ENCODE measurements around the gene ERAS. TPM values are rescaled to one million over a fixed set of nuclear protein-coding genes. Genes with fewer than 3 reads are reported as not detected.

ERAS gene
- under 1 TPM in 1 of 12 donors, not detected in 11; 0.13 TPM for polyA plus RNA-seq (ENCODE audit: insufficient read length in 12 of 12)
- long read RNA-seq, donor 1: 0 reads
- long read RNA-seq, donor 2: 0 reads
- long read RNA-seq, donor 3: 0 reads
- long read RNA-seq, donor 4: 0 reads
- long read RNA-seq, donor 5: 0 reads
- long read RNA-seq, donor 6: 0 reads
- long read RNA-seq, donor 7: 0 reads
- long read RNA-seq, donor 8: 0 reads
- long read RNA-seq, donor 9: 0 reads
- long read RNA-seq, donor 10: 0 reads
- long read RNA-seq, donor 11: 0 reads

DNA sequence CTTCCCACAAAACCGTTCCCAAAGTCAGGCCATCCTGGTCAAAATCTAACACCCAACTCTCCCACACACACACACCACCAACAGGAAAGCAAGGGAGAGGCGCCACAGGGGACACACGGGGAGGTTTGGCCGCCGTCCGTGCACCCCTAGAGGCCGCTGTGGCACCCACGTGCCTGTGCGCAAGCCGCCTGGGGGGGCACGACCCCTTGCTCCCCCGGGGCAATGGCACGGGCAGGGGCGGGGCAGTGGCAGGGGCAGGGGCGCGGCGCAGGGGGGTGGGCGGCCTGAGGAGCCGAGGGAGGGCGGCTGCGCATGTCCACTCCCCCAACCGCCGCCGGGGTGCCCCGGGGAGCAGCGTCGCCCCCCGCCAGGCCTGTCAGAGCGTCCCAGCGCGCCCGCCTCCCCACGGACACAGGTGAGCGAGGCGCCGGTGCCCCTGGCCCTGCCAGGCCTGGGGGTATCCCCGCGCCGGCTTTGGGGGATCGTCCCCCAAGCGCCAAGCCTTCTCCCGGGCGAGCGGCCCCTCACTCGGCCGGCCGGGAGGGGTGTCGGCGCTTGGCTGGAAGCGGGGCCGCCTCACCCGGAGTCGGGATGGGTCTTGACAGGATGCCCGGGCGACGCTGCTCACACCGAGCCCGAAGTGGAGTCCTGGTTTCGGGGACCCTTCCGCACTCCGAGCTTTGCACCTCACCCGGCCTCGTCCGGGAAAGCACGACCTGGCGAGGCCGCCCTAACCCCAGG is at the start of gene ERAS:
ERAS (plus strand) TSS at position 379 of the 741 bp plus-strand sequence. CDS start 2,611 bp downstream, outside the sequence.
- DNase-seq: no peak

- DNase-seq: no peak
These were observed 49.4 kb upstream of the ERAS start for GRCh38 chrX:48776818-48777439.

DNA sequence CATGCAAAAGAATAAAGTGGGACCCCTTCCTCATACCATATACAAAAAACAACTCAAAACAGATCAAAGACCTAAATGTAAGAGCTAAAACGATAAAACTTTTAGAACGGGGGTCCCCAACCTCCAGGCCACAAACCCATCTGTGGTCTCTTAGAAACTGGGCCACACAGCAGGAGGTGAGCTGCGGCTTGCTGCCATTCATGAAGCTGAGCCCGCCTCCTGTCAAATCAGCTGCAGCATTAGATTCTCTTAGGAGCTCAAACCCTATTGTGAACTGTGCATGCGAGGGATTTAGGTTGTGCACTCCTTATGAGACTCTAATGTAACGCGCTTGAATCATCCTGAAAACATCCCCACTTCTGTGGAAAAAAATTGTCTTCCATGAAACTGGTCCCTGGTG is 46.9 kb upstream of the ERAS start:
- DNase-seq: no peak

GRCh38 chrX:48781705-48782104 is 44.6 kb upstream of the ERAS start:
- no peak for DNase-seq

DNA sequence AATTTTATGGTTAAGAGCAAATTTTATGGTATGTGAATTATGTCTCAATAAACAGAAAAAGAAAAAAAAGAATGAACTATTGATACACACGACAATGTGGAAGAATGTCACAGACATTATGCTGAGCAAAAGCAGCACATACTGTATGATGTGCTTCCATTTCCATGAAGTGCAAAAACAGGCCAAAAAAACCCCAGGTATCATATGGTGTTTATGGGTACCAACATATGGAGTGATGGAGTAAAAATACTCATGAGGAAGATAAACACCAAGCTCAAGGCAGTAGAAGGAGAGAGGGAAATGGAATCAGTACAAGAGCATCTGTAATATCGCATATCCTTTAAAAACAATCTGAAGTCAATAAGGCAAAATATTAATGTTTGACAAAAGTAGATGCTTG is 44.1 kb upstream of the ERAS start:
- DNase-seq: no peak

GRCh38 chrX:48782795-48783194 is 43.5 kb upstream of the ERAS start:
- no peak for DNase-seq

- DNase-seq: no peak
These were observed 41.6 kb upstream of the ERAS start for GRCh38 chrX:48784726-48785125.

GRCh38 chrX:48785186-48785539 is 41.1 kb upstream of the ERAS start:
- DNase-seq: no peak

DNA sequence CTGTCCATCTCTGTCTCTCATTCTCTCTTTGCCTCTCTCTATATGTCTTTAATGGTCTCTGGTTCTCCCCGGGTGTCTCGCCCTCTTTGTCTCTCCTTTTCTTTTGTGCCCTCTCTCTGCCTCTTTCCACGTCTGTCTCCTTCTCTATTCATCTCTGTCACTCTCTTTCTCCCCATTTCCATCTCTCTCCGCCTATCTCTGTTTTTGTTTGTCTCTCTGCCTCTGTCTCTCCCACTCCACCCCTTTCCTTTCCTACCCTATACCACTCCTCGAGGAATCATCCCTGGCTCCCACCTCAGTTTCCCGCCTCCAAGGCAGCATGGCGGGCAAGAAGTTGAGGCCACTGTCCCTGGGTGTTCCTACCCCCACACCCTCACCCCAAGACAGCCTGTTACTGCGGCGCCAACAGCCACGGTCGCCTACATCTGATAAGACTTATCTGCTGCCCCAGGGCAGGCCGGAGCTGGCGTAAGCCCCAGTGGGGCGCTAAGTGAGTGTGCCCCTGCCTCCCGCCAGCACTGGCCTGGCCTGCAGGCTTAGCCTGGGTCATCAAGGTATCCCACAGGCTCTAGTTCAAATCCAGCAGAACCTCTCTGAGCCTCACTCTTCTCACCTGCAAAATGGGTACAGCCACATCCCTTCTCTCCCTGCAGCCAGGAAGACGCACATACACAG is 40.6 kb upstream of the ERAS start:
- no peak for DNase-seq

GRCh38 chrX:48786341-48786800 is 39.9 kb upstream of the ERAS start, which contains the start of gene GATA1:
Gene GATA1, plus strand, starts transcription at chrX:48786590. Its CDS starts 4,520 bp downstream, at chrX:48791110.
- no peak for DNase-seq

- DNase-seq: no peak
These were observed 39.3 kb upstream of the ERAS start for GRCh38 chrX:48786825-48787504.

DNA sequence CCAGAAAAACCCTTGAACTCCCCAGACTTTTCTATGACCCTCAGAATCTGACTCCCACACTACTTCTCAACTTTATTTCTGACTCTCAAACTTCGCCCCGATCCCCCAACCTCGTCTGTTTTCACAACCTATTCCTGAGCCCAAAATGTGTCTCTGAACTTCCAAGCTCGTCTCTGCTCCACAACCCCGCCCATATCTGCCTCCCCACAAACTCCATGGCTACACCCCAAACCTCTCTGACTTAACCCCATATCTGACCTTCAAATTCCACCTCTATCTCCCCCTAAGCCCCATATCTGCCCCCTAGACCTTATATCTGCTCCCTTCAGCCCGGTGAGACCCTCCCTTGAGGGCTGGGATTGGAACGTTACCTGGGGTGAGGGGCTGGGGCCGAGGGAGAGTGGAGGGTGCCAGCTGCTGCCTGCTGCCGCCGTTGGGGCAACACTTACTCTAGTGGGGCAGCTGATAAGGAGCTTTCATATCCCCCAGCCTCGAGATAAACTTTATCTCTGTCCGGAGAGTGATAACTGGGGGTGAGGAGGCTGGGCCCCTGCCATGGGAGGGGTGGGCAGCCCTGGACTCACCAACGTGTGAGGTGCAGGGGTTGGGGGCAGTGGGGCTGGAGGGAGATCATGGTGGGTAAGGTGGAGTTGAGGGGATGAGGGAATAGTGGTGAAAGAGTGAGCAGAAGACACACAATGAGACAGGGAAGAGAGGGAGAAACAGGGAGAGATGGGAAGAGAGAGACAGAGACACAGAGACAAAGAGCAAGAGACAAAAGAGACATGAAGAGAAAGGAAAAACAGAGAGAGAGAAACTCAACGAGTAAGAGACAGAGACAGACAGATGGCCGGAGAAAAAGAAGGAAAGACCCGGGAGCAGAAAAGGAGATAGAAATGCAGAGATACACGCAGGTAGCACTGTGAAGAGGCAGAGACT is 38.5 kb upstream of the ERAS start:
- DNase-seq: no peak

- no peak for DNase-seq
These were observed 36.7 kb upstream of the ERAS start for GRCh38 chrX:48789366-48790220.

DNA sequence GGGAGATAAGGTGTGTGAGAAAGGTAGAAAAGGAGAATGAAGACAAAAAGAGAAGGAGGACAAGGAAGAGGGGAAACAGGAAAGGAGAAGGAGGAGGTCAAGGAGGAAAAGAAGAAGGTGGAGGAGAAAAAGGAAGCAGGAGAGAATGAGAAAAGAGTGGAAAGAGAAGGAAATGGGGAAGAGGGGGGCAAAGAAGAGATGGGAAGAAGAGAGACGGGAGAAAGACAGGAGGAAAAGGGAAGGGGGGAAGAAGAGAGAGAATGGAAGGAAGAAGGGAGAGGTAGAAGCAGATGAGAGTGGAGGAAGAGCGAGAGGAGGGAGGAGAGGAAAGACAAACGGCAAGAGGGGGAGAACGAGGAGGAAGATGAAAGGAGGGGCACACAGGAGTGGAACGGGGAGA is 35.8 kb upstream of the ERAS start:
- no peak for DNase-seq

DNA sequence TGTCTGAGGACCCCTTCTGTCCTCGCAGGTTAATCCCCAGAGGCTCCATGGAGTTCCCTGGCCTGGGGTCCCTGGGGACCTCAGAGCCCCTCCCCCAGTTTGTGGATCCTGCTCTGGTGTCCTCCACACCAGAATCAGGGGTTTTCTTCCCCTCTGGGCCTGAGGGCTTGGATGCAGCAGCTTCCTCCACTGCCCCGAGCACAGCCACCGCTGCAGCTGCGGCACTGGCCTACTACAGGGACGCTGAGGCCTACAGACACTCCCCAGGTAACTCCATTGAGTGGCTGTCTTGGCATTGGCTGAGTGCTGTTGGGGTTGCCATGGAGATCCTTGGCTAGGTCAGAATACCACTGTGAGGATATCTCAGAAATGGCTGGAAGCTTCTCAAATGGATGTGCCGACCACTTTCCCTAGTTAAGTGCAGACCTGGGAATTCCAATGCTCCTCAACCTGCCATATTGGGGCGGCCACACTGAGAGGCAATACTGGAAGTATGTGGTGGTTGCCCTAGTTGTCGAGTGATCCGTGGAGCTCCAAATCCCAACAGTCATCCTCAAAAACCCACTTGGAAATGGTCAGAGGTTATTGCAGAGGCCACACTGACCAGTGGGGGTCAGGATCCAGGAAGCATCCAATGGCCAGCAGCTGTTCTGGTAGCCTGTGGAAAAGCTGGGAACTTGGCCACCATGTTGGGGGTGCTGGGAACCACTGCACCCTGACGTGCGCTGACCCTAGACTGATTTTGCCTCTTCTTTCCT is 35.1 kb upstream of the ERAS start:
- DNase-seq: no peak

DNA sequence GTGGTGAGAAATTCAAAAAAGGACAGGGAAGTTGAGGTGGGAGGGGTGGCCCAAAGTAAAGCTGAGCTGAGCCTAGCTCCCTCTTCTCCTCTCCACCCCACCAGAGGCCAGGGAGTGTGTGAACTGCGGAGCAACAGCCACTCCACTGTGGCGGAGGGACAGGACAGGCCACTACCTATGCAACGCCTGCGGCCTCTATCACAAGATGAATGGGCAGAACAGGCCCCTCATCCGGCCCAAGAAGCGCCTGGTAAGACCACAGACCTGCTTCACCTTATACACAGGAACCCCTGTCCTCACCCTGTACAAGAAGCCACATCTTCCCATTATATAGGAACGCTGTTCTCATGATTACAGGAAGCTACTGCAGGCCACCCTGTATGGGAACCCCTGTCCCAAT is 34.1 kb upstream of the ERAS start:
- DNase-seq: no peak

DNA sequence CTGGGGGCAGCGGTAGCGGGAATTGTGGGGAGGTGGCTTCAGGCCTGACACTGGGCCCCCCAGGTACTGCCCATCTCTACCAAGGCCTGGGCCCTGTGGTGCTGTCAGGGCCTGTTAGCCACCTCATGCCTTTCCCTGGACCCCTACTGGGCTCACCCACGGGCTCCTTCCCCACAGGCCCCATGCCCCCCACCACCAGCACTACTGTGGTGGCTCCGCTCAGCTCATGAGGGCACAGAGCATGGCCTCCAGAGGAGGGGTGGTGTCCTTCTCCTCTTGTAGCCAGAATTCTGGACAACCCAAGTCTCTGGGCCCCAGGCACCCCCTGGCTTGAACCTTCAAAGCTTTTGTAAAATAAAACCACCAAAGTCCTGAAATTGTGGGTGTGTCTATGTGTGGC is 32.4 kb upstream of the ERAS start:
- no peak for DNase-seq

DNA sequence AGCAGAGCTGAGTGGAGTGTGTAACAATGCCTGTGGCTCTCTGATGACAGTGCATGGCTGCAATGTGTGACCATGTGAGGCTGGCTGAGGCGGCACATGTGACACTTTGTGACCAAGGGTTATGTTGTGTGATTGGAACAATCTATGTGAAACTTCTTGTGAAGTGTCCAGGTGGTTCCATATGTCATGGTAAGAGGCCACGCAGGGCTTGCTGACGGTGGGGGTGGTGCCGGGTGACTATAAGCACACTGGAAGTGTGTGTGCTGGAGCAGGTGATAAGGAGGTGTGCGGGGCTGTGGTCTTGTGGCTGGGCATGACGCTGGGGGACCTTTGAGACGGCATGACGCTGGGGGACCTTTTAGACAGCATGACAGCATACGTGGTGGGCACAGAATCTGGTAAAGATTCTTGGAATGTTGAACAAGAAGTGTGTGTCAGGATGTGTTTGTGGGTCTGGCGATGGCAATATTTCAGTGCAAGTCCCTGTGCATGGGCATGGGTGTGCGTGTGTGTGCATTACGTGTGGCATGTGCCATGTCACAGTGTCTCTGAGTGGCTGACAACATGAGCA is 31.9 kb upstream of the ERAS start:
- no peak for DNase-seq

Measured in muscle of arm (tissue), 14 donors.